Gastrocnemius medialis (tissue), 4 donors: Measurements from ENCODE around the gene REC114.

Experiments
- POLR2A ChIP-seq, 2 donors: fragments of 450-650 bp; IDR thresholded peaks; one replicate each; pipeline ENCODE4 v1.6.1; 2017; ENCODE audit warnings: antibody characterized with exemption in 2 of 2, mild to moderate bottlenecking in 2 of 2, moderate library complexity in 2 of 2
- TF ChIP-seq, protein P1 (sequence below), 5 experiments: fragments of 450-650 bp in 3 of 5; fragments of 200-600 bp in 2 of 5; sonication (generic) in 2 of 5; IDR thresholded peaks in 4 of 5; conservative IDR thresholded peaks in 1 of 5; 1 replicate in 4 of 5; 2 replicates in 1 of 5; pipeline ENCODE4 v1.5.1; 2016 to 2019; ENCODE audit warnings: antibody characterized with exemption in 5 of 5, mild to moderate bottlenecking in 3 of 5, moderate library complexity in 3 of 5

DNA sequence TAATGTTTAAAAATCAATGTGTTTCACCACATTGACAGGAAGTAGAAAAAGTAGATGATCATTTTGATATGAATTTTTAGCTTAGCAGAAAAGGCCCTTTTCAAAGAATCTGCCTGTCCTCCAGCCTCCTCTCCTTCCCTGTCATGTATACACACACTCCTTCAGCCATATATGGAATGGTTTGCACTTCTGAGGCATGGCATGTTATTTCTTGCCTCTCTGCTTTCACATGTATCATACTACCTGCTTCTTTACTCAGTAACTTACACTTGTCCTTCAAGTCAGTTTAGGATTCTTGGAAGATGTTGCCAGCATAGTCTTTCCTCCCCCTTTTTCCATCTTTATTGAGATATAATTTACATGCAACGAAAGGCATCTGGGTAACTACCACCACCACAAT is 79.0 kb downstream of the REC114 start:
- TF ChIP-seq POLR2A (IDR thresholded peaks at IDR 0.05) = no peak
- TF ChIP-seq, protein P1, sequence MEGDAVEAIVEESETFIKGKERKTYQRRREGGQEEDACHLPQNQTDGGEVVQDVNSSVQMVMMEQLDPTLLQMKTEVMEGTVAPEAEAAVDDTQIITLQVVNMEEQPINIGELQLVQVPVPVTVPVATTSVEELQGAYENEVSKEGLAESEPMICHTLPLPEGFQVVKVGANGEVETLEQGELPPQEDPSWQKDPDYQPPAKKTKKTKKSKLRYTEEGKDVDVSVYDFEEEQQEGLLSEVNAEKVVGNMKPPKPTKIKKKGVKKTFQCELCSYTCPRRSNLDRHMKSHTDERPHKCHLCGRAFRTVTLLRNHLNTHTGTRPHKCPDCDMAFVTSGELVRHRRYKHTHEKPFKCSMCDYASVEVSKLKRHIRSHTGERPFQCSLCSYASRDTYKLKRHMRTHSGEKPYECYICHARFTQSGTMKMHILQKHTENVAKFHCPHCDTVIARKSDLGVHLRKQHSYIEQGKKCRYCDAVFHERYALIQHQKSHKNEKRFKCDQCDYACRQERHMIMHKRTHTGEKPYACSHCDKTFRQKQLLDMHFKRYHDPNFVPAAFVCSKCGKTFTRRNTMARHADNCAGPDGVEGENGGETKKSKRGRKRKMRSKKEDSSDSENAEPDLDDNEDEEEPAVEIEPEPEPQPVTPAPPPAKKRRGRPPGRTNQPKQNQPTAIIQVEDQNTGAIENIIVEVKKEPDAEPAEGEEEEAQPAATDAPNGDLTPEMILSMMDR (IDR thresholded peaks at IDR 0.05 in 4 of 5, conservative IDR thresholded peaks at IDR 0.05 in 1 of 5) = no peak
